C1 segment of cervical spinal cord (tissue), 14 donors: ENCODE measurements around the gene SORL1.
"Not testable (repeated sequence)": the region's sequence is repeated elsewhere in the genome, so short reads cannot be mapped to it uniquely, and the experiment has no call there.

ENCODE experiments used
- DNase-seq, 14 donors: peaks; one replicate each; lab custom pipeline; 2025; lab: John Stamatoyannopoulos, UW

Gene SORL1

DNA sequence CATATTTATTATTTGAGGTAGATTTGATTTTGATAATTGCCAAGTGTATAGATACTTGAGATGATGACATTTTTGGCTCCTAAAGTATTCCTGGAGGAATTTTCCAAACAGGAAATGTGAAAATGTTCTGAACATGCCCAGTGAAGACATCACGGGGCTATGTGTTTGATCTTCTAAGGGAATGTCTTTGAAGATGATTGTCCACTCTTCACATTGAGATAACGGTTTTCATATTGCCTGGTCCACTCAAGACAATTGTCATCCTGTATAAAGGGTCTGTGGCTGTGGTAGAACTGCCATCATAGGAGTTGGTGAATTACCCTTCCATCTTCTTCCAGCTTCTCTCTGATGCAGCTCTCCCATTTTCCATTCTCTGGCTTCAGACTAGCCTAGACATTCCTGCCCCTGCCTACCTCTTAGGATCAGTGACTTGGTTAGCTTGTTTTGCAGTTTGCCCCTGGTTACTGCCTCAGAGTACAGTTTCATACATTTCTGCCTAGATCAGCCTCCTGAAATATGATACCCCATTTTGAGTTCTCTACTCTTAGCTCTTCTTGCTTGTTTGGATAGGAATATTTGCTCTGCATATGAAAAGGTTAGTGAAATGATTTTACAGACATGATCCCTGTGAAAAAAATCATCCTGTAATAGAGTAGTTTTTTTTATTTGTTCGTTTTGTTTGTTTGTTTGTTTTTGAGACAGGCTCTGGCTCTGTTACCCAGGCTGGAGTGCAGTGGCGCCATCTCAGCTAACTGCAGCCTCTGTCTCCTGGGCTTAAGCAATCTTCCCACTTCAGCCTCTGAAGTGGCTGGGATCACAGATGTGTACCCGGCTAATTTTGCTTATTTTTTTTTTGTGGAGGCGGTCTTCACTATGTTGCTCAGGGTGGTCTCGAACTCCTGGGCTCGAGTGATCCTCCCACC lies 112.0 kb downstream of the SORL1 start:
- no peak for DNase-seq

DNA sequence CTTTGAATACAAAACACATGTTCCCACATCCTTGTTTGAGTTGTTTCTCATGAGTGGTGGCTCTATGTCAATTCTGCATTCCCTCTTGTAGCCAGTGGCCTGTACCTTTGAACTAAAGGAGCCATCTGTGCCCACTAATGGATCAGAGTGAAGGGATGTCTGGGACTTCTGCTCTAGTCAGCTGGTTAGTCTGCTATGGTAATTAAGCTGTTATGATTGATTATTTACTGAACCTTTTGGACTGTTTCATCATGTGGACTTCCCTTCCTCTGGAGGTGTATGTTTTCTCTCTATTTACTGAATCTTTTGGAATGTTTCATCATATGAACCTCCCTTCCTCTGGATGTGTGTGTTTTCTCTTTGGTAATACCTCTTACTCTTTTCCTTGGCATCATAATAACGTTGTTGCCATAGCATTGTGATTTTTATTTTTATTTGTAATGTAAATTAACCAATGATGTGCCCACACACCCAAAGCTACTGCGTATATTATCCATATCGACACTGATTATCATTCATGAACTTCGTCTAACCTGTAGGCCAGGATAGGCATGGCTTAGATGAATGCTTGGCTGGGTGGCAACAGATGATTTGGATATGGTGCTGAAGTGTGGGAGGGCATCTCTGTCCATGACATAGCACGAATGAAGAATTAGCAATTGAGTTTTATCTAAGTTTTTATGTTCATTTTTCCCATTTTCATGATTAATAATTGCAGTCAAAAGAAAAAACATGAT lies 113.0 kb downstream of the SORL1 start:
- DNase-seq: no peak

DNA sequence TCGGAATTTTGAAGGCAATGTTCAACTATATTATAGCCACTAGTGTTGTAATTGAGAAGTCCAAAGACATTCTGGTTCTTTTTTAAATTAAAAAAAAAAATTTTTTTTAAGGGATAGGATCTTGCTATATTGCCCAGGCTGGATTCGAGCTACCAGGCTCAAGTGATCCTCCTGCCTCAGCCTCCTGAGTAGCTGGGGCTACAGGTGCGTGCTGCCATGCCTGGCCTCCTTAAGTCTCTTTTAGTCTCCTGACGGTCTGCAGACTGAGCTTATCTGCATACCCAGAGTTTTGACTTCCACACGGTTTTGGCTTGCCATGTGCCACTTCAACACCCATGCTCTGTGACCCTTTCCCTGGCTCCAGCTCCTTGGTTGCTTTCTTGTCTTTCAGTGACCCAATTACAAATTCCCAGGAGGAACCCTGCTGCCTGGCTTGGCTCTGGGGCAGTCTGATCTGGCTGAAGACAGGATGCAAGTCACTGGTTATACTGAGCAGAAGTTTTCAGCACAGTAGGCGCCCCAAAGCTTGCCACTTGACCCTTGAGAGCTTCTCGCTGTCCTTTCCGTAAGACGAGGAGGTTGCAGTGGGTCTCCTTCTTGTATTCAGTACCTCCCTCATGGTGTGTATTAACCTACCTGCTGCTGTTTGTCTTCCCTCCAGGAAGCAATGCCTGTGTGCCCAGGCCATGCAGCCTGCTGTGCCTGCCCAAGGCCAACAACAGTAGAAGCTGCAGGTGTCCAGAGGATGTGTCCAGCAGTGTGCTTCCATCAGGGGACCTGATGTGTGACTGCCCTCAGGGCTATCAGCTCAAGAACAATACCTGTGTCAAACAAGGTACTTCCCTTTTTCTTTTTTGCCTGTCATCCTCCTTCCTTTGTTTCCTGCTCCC lies 114.4 kb downstream of the SORL1 start:
- peak in 2 of 14 donors; percentile 9 to 33 for DNase-seq

DNA sequence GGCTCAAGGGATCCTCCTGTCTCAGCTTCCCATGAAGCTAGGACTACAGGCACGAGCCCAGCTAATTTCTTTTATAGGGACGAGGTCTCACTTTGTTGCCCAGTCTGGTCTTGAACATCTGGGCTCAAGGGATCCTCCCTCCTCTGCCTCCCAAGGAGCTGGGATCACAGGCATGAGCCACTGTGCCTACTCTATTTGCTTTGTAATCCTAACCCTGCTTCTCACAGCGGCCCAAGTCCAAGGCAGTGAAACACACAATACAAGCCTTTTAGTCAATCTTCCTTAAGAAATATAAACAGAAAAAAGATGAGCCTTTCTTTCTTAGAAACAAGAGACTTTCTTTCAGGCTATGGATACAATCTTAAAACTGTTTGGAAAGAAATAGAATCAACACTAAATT lies 115.9 kb downstream of the SORL1 start:
- no peak for DNase-seq

DNA sequence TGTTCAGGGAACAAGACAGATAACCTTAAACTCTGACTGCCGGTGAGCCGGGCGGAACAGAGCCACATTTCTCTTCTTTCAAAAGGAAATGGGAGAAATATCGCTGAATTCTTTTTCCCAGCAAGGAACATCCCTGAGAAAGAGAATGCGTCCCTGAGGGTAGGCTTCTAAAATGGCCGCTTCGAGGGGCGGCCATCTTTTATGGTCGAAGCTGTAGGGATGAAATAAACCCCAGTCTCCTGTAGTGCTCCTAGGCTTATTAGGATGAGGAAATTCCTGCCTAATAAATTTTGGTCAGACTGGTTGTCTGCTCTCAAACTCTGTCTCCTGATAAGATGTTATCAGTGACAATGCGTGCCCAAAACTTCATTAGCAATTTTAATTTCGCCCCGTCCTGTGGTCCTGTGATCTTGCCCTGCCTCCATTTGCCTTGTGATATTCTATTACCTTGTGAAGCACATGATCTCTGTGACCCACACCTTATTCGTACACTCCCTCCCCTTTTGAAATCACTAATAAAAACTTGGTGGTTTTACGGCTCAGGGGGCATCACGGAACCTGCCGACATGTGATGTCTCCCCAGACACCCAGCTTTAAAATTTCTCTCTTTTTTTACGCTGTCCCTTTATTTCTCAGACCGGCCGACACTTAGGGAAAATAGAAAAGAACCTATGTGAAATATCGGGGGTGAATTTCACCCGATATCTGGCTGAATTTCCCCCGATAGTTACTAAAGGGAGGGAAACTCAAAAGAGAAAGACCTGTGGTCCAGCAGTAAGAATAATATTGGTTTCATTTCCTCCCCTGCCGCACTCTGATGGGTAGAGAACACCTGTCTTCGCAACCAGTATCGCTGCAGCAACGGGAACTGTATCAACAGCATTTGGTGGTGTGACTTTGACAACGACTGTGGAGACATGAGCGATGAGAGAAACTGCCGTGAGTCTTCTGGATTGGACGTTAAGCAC lies 117.5 kb downstream of the SORL1 start:
- not testable (repeated sequence) for DNase-seq

DNA sequence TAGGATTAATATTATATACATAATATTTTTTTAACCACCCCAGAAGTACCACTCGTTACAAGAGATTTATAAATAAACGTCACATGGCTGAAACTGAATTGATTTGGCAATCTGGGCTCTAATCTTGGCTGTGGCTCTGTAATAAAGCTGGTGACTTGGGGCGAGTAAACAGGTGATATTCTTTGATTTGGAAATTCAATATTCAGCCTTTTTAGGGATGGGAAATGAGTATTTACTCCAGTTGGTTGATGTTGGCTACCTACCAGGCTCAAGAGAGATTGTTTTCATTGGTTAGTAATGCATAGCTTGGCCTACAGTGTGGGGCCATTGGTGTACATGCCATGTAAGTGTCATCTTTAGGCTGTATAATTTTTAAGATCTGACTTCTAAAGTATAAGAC lies 118.3 kb downstream of the SORL1 start:
- DNase-seq: no peak

DNA sequence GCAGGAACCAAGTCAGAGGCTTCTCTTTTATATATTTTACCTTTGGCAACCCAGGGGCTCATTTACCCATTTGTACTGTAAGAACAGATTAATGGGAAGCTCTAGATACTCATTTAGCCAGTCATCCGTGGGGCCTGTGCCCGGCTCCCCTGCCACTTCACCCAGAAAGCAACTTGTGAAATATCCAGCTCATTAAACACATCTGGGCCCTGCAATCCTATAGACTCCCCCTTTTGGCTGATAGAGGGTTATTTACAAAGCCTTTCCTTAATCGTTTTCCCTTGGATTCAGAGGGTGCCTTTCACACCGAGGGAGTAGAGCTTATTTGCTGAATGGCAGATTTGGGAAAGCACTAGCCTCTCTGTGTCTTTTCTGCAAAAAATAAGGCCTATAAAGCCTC lies 119.4 kb downstream of the SORL1 start:
- DNase-seq: no peak

DNA sequence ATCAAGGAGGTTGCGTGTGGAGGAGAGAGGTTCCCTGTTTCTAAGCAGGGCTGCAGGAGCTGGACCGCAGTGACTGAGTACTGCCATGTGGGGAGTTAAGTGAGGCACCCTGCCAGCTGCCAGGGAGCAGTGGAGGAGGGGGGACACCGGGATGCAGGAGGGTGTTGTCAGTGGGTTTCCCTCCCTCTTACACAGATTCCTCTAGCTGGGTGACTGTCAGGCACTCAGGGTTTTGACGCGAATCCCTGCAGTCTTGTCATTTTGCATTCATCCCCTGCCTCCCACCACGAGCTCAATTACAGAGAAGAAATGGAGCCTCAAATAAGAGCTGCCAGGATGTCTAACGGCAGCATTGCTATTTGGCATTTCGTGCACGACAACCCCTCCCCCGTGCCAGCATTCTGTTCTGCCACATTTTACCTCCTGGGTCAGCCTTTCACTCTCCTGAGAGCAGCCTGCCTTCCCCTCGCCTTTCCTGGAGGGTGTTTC lies 120.5 kb downstream of the SORL1 start:
- DNase-seq: peak in 10 of 14 donors; percentile 50 to 77 (median 70)

DNA sequence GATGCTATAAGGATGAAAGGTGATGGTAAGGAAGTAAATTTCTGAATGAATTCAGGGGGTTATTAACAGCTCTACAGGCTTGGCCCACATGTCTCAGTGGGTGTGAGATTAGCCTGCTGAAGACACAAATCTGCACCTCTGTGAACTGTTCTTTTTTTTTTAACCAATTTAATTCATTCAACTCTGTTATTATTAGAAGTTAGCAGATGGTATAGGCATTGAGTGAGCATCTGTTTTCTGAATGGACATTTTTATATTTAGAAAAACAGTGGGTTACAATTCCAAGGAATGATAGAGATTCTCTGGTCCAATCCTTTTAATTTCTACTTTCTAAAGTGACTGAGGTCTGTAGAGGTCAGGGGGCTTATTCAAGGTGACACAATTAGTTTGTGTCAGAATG lies 122.7 kb downstream of the SORL1 start:
- DNase-seq: peak in 1 of 14 donors; percentile 58

DNA sequence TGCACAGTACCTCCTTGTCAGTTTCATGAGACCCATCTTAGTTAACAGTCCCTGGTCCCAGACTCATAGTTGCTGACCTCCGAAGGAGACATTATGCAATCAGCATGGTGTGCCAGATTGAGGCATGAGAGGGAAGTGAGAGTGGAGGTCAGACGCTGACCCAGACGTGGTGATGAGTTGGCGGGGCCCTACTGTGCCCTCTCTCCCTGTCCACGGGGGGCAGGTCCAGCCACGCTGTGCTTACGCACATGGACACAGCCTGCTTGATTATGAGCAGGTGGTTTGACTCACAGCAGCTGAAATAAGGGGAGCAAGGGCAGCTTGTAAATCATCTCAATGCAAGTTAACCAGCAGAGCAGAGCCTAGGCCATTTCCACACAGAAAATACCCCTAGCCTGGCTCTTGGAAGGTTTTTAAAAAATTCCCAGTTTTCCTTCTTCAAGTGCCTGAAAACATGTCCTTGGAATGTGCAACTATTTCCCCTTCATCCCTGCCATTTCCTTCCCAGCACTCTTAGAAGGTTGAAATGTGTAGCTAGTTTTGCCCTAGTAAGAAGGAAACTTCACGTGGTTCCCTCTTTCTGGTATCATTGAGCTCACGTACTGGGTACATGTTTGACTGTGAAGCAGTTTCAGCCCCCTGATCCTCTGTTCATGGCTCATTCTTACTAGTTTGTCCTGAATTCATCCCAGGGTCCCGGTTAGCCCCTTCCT lies 123.3 kb downstream of the SORL1 start:
- DNase-seq: peak in 9 of 14 donors; percentile 51 to 78 (median 61)

DNA sequence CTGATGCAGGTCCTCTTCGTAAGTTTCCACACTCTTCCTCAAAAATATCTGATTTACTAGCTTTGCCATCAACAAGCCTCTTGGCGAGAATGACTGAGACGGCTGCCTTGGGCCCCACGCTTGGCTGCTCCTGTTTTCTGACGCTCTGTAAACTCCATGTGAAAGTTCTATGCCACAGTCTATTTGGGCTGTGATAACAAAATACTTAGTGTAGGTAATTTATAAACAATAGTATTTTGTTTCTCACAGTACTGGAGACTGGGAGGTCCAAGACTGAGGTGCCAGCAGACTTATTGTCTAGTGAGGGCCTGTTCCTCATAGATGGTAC lies 123.8 kb downstream of the SORL1 start:
- DNase-seq: no peak

DNA sequence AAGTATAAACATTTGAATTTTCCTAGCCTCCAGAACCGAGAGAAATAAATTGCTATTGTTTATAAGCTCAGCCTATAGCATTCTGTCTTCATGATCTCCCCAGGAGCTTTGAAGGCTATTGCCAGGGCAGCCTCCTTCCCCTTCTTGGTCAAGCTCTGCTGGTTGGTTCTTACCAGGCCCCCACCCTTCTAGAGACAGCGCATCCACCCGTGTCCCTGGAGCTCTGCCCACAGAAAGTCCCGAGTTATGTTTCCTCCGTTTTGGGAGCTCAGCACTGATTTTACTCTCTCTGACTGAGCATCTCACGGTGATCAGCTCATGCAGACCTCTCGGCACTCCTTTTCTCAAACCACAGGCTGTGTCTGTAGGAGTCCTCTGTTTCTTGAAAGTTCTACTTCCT lies 124.4 kb downstream of the SORL1 start:
- peak in 5 of 14 donors; percentile 27 to 48 (median 40) for DNase-seq

DNA sequence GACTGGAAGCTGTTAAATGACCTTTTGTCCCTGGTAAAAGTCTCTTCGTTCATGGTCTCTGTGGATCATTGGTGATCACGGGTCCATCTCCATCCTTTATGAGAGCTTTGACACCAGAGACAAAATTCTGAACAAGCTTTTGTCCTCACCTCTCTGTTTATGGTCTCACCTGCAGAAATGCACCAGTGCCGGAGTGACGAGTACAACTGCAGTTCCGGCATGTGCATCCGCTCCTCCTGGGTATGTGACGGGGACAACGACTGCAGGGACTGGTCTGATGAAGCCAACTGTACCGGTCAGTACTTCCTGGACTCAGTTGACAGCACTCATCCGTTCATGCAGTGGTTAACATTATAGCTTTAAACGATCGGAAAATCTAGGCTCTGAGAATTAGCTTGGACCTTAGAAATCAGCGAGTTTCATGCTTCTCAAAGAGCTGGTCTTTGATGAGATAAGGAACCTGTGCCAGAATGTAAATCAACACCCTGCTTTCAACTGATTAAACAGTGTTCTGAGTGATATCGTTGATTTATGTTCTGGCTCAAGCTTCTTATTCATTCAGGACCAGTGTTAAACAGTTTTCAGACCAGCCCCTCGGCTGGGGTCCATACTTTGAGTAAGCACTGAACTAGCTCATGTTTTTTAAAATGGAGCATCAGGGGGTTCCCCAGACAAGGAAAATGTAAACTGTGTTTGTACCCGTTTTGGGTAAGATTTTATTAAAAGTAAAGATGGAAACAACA lies 125.2 kb downstream of the SORL1 start:
- DNase-seq: no peak

DNA sequence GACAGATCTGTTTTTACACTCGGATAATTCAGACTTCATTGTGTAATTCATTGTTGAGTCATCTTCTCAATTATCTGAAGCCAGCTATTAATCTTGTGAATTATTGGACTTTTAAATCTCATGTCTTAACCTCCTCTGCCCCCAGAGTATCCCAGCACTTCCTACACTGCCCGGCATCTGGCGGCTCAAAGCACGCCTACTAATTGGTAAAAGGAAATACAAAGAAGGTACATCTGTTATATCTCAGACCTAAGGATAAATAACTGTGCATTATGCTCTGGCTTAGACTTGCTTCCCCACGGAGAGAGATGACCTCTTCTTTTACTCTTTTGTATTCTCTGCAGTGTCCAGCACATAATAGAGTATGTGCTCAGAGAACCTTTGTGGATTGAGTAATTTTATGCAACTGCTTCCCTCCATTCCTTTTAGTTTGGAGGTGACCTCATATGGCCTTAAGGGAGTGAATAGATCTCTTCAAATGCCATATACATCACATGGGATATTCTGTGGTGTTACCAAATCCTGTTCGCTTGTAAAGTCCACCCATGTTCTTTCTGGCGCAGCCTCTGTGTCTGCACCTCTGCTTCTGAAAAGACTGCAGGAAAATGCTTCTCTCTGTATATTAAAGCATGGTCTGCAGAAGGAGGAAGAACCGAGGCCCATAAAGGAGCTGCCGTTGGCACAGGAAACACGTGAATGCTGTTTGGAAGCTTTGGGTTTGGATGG lies 126.3 kb downstream of the SORL1 start:
- peak in 2 of 14 donors; percentile 28 to 33 for DNase-seq

DNA sequence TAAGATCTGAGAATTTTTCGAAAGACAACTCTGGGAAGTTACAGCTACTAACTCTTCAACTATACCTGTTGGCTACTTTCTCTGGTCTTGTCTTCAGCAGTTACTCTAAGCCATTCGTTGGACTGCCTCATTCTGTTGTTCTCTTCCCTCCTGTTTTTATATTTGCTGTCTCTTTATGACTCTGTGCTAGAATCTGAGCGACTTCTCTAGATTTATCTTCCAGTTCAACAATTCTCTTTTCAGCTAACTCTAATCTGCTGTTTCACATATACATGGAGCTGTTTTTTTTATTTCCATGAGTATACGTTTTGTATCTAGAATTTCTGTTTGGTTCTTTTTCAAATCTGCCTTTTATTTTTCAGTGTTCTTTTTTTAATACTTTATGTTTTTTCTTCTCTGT lies 128.0 kb downstream of the SORL1 start:
- no peak for DNase-seq

DNA sequence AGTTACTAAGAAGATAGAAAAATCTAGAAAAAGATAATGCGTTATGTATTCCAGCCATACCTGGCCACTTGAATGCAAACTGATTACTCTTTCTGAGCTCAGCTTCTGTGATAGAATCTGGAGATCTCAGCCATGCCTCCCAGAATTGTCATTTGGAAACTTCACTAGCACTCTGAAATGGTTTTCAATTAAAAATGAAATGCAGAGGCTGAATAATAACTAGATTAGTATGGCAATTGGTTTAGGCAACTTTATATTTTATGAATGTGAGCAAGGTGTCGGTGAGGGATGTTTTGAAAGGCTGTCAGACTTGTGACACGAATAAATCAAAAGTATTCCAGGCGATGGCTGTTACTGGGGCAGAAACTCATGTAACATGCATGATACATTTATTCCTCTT lies 129.5 kb downstream of the SORL1 start:
- DNase-seq: no peak

DNA sequence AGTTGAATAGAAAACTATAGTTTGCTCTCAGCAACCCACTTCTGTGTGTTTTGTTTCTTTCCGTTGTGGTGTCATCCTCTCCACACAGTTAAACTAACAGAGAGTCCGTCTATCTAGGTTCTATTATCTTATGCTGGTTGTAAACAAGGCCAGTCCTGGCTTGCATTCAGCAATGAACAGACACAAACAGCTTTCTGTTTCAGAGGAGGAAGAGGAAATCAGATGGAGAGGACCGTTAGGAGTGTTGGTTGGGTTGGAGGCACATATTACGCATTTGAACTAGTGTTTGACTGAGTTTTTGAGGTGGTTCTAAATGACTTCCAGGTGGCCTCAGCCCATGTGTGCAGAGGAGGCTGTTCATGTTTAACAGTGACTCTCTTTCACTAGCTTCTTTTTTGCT lies 130.2 kb downstream of the SORL1 start:
- peak in 1 of 14 donors; percentile 43 for DNase-seq

DNA sequence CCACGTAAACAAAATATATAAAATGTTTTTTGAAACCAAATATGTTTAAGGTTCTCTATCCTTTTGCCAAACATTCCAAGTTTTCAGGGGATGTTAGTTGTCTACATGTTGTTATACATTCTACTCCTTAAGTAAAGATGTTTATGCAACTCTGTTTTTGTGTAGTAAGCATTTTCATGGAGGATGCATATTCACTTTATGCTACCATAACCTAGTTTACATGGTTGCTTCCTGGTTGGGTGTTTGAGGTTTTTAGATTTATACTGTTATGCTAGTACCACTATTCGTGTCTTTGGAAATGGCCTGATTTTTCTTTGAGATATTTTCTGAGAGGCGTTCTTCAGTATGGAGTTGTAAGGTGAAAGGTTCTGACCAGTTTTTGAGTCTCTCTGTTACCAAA lies 131.7 kb downstream of the SORL1 start:
- DNase-seq: no peak
